HCT116 (cell line): ENCODE measurements around the gene PSMD11. TPM values are rescaled to one million over a fixed set of nuclear protein-coding genes. Genes with fewer than 3 reads are reported as not detected.

ENCODE experiments used
- ATAC-seq: fragments of 200-7000 bp; cut with Tn5 transposase; 2 replicates; pipeline ENCODE4 v1.9.1; 2020; ENCODE audit warnings: mild to moderate bottlenecking, moderate library complexity
- BruUV-seq: library from RNA; stranded (reverse); fragments of 400-500 nt; replicated peaks from 2 replicates; lab custom pipeline; 2021; lab: Mats Ljungman, UMichigan
- CTCF ChIA-PET: fragments of 300-600 bp; sonication (Branson Sonifier 250); formaldehyde crosslinking; loops from one replicate; lab custom pipeline; 2021; ENCODE audit warnings: antibody characterized with exemption; lab: Charles Lee
- POLR2A ChIA-PET: fragments of 300-600, 350-600 bp; sonication (Branson Sonifier 250); formaldehyde crosslinking; loops from one replicate; lab custom pipeline; 2021; ENCODE audit warnings: antibody characterized with exemption; lab: Charles Lee
- RAD21 ChIA-PET, 2 experiments: fragments of 300-600 bp; sonication (Branson Sonifier 250); formaldehyde crosslinking; loops; one replicate each; lab custom pipeline; 2023; ENCODE audit warnings: low total read pairs in 2 of 2; ENCODE audit not compliant: uncharacterized antibody in 2 of 2, unreplicated experiment in 2 of 2, low non-redundant PET in 1 of 2; lab: Charles Lee
- DNase-seq: peaks from one replicate; pipeline ENCODE4 v3.0.0-alpha.2; 2010; ENCODE audit warnings: low read depth, low spot score
- H2AFZ ChIP-seq: fragments of 200-600 bp; shearing (Covaris generic), sonication (generic); 2 replicates; pipeline ENCODE4 v1.6.1; 2017; ENCODE audit warnings: low read depth, mixed run types, mixed read lengths, antibody characterized with exemption, low read length; ENCODE audit not compliant: poor library complexity, severe bottlenecking
- H3K27ac ChIP-seq: 2 replicates; pipeline ENCODE4 v1.5.1; 2012; ENCODE audit warnings: low read depth, low read length
- H3K27me3 ChIP-seq: fragments of 200-600 bp; sonication (generic); 2 replicates; pipeline ENCODE4 v1.6.1; 2016; ENCODE audit warnings: mixed run types, low read length, mixed read lengths; ENCODE audit not compliant: insufficient read depth
- H3K36me3 ChIP-seq, 2 experiments: fragments of 200-500 bp in 1 of 2; fragments of 200-600 bp in 1 of 2; sonication (Bioruptor generic) in 1 of 2; sonication (generic) in 1 of 2; 2 replicates each; pipeline versions ENCODE4 v1.5.1 to v1.6.1; 2014 to 2016; ENCODE audit warnings: low read length in 2 of 2, inconsistent platforms in 1 of 2, mixed read lengths in 1 of 2, mixed run types in 1 of 2; ENCODE audit not compliant: insufficient read depth in 2 of 2, control insufficient read depth in 1 of 2
- H3K4me1 ChIP-seq, 2 experiments: fragments of 200-600 bp in 1 of 2; sonication (generic) in 1 of 2; 2 replicates each; pipeline versions ENCODE4 v1.5.1 to v1.6.1; 2012 to 2017; ENCODE audit warnings: low read length in 2 of 2, inconsistent platforms in 1 of 2, mild to moderate bottlenecking in 1 of 2, mixed read lengths in 1 of 2, mixed run types in 1 of 2, moderate library complexity in 1 of 2; ENCODE audit not compliant: insufficient read depth in 2 of 2, control insufficient read depth in 1 of 2
- H3K4me2 ChIP-seq: fragments of 200-600 bp; sonication (generic); 2 replicates; pipeline ENCODE4 v1.6.1; 2017; ENCODE audit warnings: mixed run types, low read length, mixed read lengths
- H3K4me3 ChIP-seq, 2 experiments: fragments of 200-600 bp in 1 of 2; sonication (generic) in 1 of 2; replicated peaks in 1 of 2; 2 replicates each; pipeline ENCODE4 v1.5.1; 2011 to 2016; ENCODE audit warnings: low read length in 2 of 2, control low read depth in 1 of 2, low read depth in 1 of 2, mild to moderate bottlenecking in 1 of 2, mixed read lengths in 1 of 2, mixed run types in 1 of 2
- H3K79me2 ChIP-seq: fragments of 200-600 bp; sonication (generic); 2 replicates; pipeline ENCODE4 v1.6.1; 2017; ENCODE audit warnings: mild to moderate bottlenecking, mixed run types, low read length, moderate library complexity, mixed read lengths; ENCODE audit not compliant: insufficient read depth
- H3K9ac ChIP-seq: fragments of 200-600 bp; sonication (generic); 2 replicates; pipeline ENCODE4 v1.6.1; 2016; ENCODE audit warnings: low read length, mixed read lengths
- H3K9me2 ChIP-seq: fragments of 200-600 bp; sonication (generic), shearing (Covaris generic); 2 replicates; pipeline ENCODE4 v1.6.1; 2017; ENCODE audit warnings: mixed run types, mild to moderate bottlenecking, moderate library complexity; ENCODE audit not compliant: insufficient read depth
- H3K9me3 ChIP-seq, 2 experiments: fragments of 200-500 bp in 1 of 2; fragments of 200-600 bp in 1 of 2; sonication (Bioruptor generic) in 1 of 2; sonication (generic) in 1 of 2; 2 replicates each; pipeline ENCODE4 v1.6.1; 2014 to 2017; ENCODE audit warnings: low read length in 2 of 2, mixed read lengths in 2 of 2, inconsistent platforms in 1 of 2, low read depth in 1 of 2, mild to moderate bottlenecking in 1 of 2, mixed run types in 1 of 2, moderate library complexity in 1 of 2; ENCODE audit not compliant: control insufficient read depth in 1 of 2, insufficient read depth in 1 of 2
- H4K20me1 ChIP-seq: fragments of 200-600 bp; sonication (generic), shearing (Covaris generic); 2 replicates; pipeline ENCODE4 v1.6.1; 2017; ENCODE audit warnings: mixed run types, mild to moderate bottlenecking, moderate library complexity; ENCODE audit not compliant: insufficient read depth
- EZH2 ChIP-seq: fragments of 200-600 bp; sonication (generic); IDR thresholded peaks from 2 replicates; pipeline ENCODE4 v1.6.1; 2017; ENCODE audit warnings: antibody characterized with exemption, mixed run types
- REST ChIP-seq: IDR thresholded peaks from 2 replicates; pipeline ENCODE4 v1.6.1; 2012; ENCODE audit warnings: low read depth
- SRF ChIP-seq: IDR thresholded peaks from 2 replicates; pipeline ENCODE4 v1.6.1; 2012; ENCODE audit warnings: low read depth
- ZBTB33 ChIP-seq: IDR thresholded peaks from 2 replicates; pipeline ENCODE4 v1.6.1; 2011; ENCODE audit warnings: mild to moderate bottlenecking, low read length, moderate library complexity; ENCODE audit not compliant: insufficient replicate concordance; ENCODE audit errors: extremely low read depth
- intact Hi-C: fragments of 100-400 bp; cut with micrococcal nuclease; formaldehyde crosslinking; loops from 2 replicates; pipeline ENCODE4 v1.10.0; 2022
- total RNA-seq: library from RNA; stranded (reverse); gene quantifications from one replicate; pipeline ENCODE4 v1.2.1, GENCODE V29; 2021; ENCODE audit not compliant: unreplicated experiment

Gene PSMD11
- total RNA-seq, 1 experiment from 2014 or later: 143 TPM

GRCh38 chr17:32513579-32513978 is 69.3 kb downstream of the PSMD11 start:
- no peaks in the 10 kb centered on the region for H4K20me1 ChIP-seq
- no TSS peak for BruUV-seq
- H2AFZ ChIP-seq: no peak overlapping the region
- no peaks in the 10 kb centered on the region for H3K9me2 ChIP-seq
- RAD21 ChIA-PET: no interaction called here
- intact Hi-C loops: loop anchor here (10.0 kb wide), 1 partner anchor 59 kb away; no protein-coding TSS in a partner anchor
- POLR2A ChIA-PET: no interaction called here
- no peaks in the 10 kb centered on the region for H3K9me3 ChIP-seq
- no peak overlapping the region for H3K27ac ChIP-seq
- TF ChIP-seq REST (no peak), EZH2 (no peak), ZBTB33 (no peak), SRF (no peak)
- DNase-seq (no peak), ATAC-seq (no peak)
- no peaks in the 10 kb centered on the region for H3K36me3 ChIP-seq
- no peak overlapping the region for H3K4me3 ChIP-seq
- H3K9ac ChIP-seq: no peak overlapping the region
- CTCF ChIA-PET: no interaction called here
- no peaks in the 10 kb centered on the region; a peak in 1 of 4 replicates for H3K4me1 ChIP-seq
- no peak overlapping the region for H3K4me2 ChIP-seq
- no peaks in the 10 kb centered on the region for H3K27me3 ChIP-seq
- no peaks in the 10 kb centered on the region for H3K79me2 ChIP-seq
